H1 (cell line): ENCODE results near the gene CNOT8. TPM values are rescaled to one million over a fixed set of nuclear protein-coding genes. Genes with fewer than 3 reads are reported as not detected.

ENCODE experiments used
- CTCF ChIA-PET: fragments of 300-600 bp; sonication (Branson Sonifier 250); formaldehyde crosslinking; loops from one replicate; lab custom pipeline; 2021; ENCODE audit not compliant: partially characterized antibody; lab: Charles Lee
- POLR2A ChIA-PET: fragments of 300-600 bp; sonication (Branson Sonifier 250); formaldehyde crosslinking; loops from one replicate; lab custom pipeline; 2021; ENCODE audit warnings: inconsistent platforms; ENCODE audit not compliant: partially characterized antibody; lab: Charles Lee
- DNase-seq, 2 experiments: peaks; one replicate each; pipeline versions ENCODE4 v3.0.0 to v3.0.0-alpha.2; 2010 to 2022; ENCODE audit warnings: low spot score in 2 of 2, low read depth in 1 of 2, mixed read lengths in 1 of 2
- FAIRE-seq: peaks from 2 replicates; lab custom pipeline; 2011; peaks lifted over from hg19 to GRCh38; lab: Jason Lieb, UNC
- H2AFZ ChIP-seq: 2 replicates; pipeline ENCODE4 v1.8.1; 2012; ENCODE audit warnings: low read length, inconsistent platforms
- H2AK5ac ChIP-seq: 2 replicates; pipeline ENCODE4 v1.6.1; 2013; ENCODE audit warnings: low read depth, low read length
- H2BK120ac ChIP-seq: replicated peaks from 2 replicates; pipeline ENCODE3; 2013; ENCODE audit warnings: low read depth, low read length, inconsistent platforms
- H2BK12ac ChIP-seq: 2 replicates; pipeline ENCODE4 v1.6.1; 2013; ENCODE audit warnings: low read depth, low read length
- H2BK15ac ChIP-seq: 2 replicates; pipeline ENCODE4 v1.6.1; 2013; ENCODE audit warnings: low read length
- H2BK20ac ChIP-seq: 2 replicates; pipeline ENCODE4 v1.6.1; 2013; ENCODE audit warnings: low read length
- H2BK5ac ChIP-seq: 2 replicates; pipeline ENCODE4 v1.6.1; 2013; ENCODE audit warnings: low read depth, low read length
- H3K14ac ChIP-seq: 2 replicates; pipeline ENCODE4 v1.6.1; 2013; ENCODE audit warnings: inconsistent platforms; ENCODE audit not compliant: insufficient read length
- H3K18ac ChIP-seq: 2 replicates; pipeline ENCODE4 v1.6.1; 2013; ENCODE audit warnings: low read length; ENCODE audit errors: extremely low read depth
- H3K23ac ChIP-seq: 2 replicates; pipeline ENCODE4 v1.6.1; 2013; ENCODE audit warnings: inconsistent platforms; ENCODE audit not compliant: insufficient read length
- H3K23me2 ChIP-seq: 2 replicates; pipeline ENCODE4 v1.6.1; 2013; ENCODE audit warnings: low read depth, low read length
- H3K27ac ChIP-seq: 2 replicates; pipeline ENCODE4 v1.6.1; 2011; ENCODE audit warnings: low read depth, low read length, inconsistent platforms
- H3K27me3 ChIP-seq, 4 experiments: replicated peaks in 1 of 4; 1 replicate in 1 of 4; 2 replicates in 3 of 4; pipeline versions ENCODE4 v1.6.1 to v1.8.1; 2011 to 2013; ENCODE audit warnings: low read length in 3 of 4, mild to moderate bottlenecking in 3 of 4, inconsistent platforms in 2 of 4, mixed read lengths in 2 of 4, moderate library complexity in 1 of 4; ENCODE audit not compliant: control insufficient read depth in 3 of 4, insufficient read depth in 3 of 4; ENCODE audit errors: extremely low read depth in 1 of 4
- H3K36me3 ChIP-seq, 4 experiments: 2 replicates each; pipeline versions ENCODE4 v1.6.1 to v1.8.1; 2011 to 2013; ENCODE audit warnings: mild to moderate bottlenecking in 4 of 4, low read length in 3 of 4, moderate library complexity in 2 of 4, control low read depth in 1 of 4, inconsistent platforms in 1 of 4; ENCODE audit not compliant: insufficient read depth in 4 of 4, control insufficient read depth in 2 of 4
- H3K4ac ChIP-seq: replicated peaks from 2 replicates; pipeline ENCODE3; 2013; ENCODE audit warnings: low read length, low read depth, mixed read lengths, inconsistent platforms; ENCODE audit not compliant: insufficient read length
- H3K4me1 ChIP-seq, 4 experiments: replicated peaks in 1 of 4; 1 replicate in 1 of 4; 2 replicates in 3 of 4; pipeline versions ENCODE4 v1.6.1 to v1.8.1; 2011 to 2013; ENCODE audit warnings: low read length in 3 of 4, inconsistent platforms in 2 of 4, mixed read lengths in 1 of 4; ENCODE audit not compliant: insufficient read depth in 4 of 4, control insufficient read depth in 3 of 4
- H3K4me2 ChIP-seq, 2 experiments: 2 replicates each; pipeline versions ENCODE4 v1.6.1 to v1.8.1; 2011 to 2013; ENCODE audit warnings: low read depth in 2 of 2, low read length in 2 of 2, control low read depth in 1 of 2, inconsistent platforms in 1 of 2, mild to moderate bottlenecking in 1 of 2; ENCODE audit not compliant: insufficient read depth in 1 of 2
- H3K4me3 ChIP-seq, 4 experiments: fragments of 200-600, 300-600 bp in 1 of 4; sonication (generic), shearing (Covaris generic), sonication (Bioruptor Twin) in 1 of 4; 2 replicates each; pipeline versions ENCODE4 v1.5.1 to v1.8.1; 2011 to 2016; ENCODE audit warnings: low read length in 4 of 4, low read depth in 3 of 4, control low read depth in 2 of 4, inconsistent platforms in 2 of 4, mild to moderate bottlenecking in 2 of 4, mixed read lengths in 1 of 4, moderate library complexity in 1 of 4; ENCODE audit not compliant: insufficient read depth in 2 of 4; ENCODE audit errors: extremely low read depth in 1 of 4
- H3K56ac ChIP-seq: replicated peaks from 2 replicates; pipeline ENCODE3; 2013; ENCODE audit warnings: low read depth, mild to moderate bottlenecking, mixed read lengths, low read length, inconsistent platforms; ENCODE audit not compliant: insufficient read length
- H3K79me1 ChIP-seq: 2 replicates; pipeline ENCODE4 v1.6.1; 2013; ENCODE audit warnings: low read depth, low read length, control low read depth
- H3K79me2 ChIP-seq, 2 experiments: 2 replicates each; pipeline versions ENCODE4 v1.6.1 to v1.8.1; 2012 to 2013; ENCODE audit warnings: low read length in 2 of 2, mild to moderate bottlenecking in 2 of 2, inconsistent platforms in 1 of 2; ENCODE audit not compliant: insufficient read depth in 2 of 2, control insufficient read depth in 1 of 2
- H3K9ac ChIP-seq, 4 experiments: replicated peaks in 1 of 4; 1 replicate in 1 of 4; 2 replicates in 3 of 4; pipeline versions ENCODE4 v1.6.1 to v1.8.1; 2011 to 2013; ENCODE audit warnings: low read depth in 3 of 4, low read length in 3 of 4, control low read depth in 2 of 4, mild to moderate bottlenecking in 2 of 4, moderate library complexity in 2 of 4, inconsistent platforms in 1 of 4; ENCODE audit errors: extremely low read depth in 1 of 4
- H3K9me3 ChIP-seq, 2 experiments: 2 replicates each; pipeline versions ENCODE4 v1.6.1 to v1.8.1; 2012 to 2013; ENCODE audit warnings: mild to moderate bottlenecking in 2 of 2, moderate library complexity in 2 of 2, control low read depth in 1 of 2, inconsistent platforms in 1 of 2, low read depth in 1 of 2, low read length in 1 of 2, mixed read lengths in 1 of 2; ENCODE audit not compliant: insufficient read depth in 2 of 2
- H4K20me1 ChIP-seq, 2 experiments: replicated peaks in 1 of 2; 2 replicates each; pipeline versions ENCODE3 to v1.8.1; 2011 to 2013; ENCODE audit warnings: inconsistent platforms in 2 of 2, low read length in 2 of 2, mild to moderate bottlenecking in 1 of 2; ENCODE audit not compliant: insufficient read depth in 2 of 2, control insufficient read depth in 1 of 2
- H4K5ac ChIP-seq: 2 replicates; pipeline ENCODE4 v1.6.1; 2013; ENCODE audit warnings: low read length, low read depth, mixed read lengths, inconsistent platforms; ENCODE audit not compliant: insufficient read length
- H4K8ac ChIP-seq: 2 replicates; pipeline ENCODE4 v1.8.0; 2013; ENCODE audit warnings: mild to moderate bottlenecking, moderate library complexity, low read length, inconsistent platforms; ENCODE audit not compliant: insufficient read depth; ENCODE audit errors: extremely low read depth
- H4K91ac ChIP-seq: replicated peaks from 2 replicates; pipeline ENCODE3; 2013; ENCODE audit warnings: low read length, mixed read lengths, inconsistent platforms; ENCODE audit not compliant: insufficient read length
- MAFK ChIP-seq: IDR thresholded peaks from 2 replicates; pipeline ENCODE4 v1.6.1; 2012; ENCODE audit warnings: low read depth, mild to moderate bottlenecking, improper control_type of control experiment, low read length
- NRF1 ChIP-seq: IDR thresholded peaks from 2 replicates; pipeline ENCODE4 v1.6.1; 2011; ENCODE audit warnings: mild to moderate bottlenecking, low read depth, low read length, improper control_type of control experiment
- WGBS, 2 experiments: shearing (Covaris generic) in 1 of 2; methylation state at CpG; one replicate each; pipeline versions ENCODE4 v1.1.6 to v1.1.7; 2013 to 2015; ENCODE audit warnings: low lambda C conversion rate in 2 of 2, mixed read lengths in 2 of 2, inconsistent platforms in 1 of 2, low coverage in 1 of 2, missing lambda C conversion rate in 1 of 2; ENCODE audit not compliant: insufficient replicate concordance in 2 of 2, insufficient coverage in 1 of 2, insufficient read length in 1 of 2; ENCODE audit errors: extremely low coverage in 1 of 2, missing lambda C conversion rate in 1 of 2; 5-methylcytosine and 5-hydroxymethylcytosine counted together
- polyA plus RNA-seq, 7 experiments: library from polyadenylated mRNA; depleted of rRNA in 3 of 7; stranded (reverse) in 5 of 7; unstranded in 2 of 7; fragments of >200 nt in 5 of 7; fragments of 200-250 nt in 2 of 7; gene quantifications; 1 replicate in 5 of 7; 2 replicates in 1 of 7; 4 replicates in 1 of 7; pipeline versions ENCODE4 v1.2.1 to v1.2.3, GENCODE V29; 2011 to 2013; ENCODE audit warnings: missing spikeins in 2 of 7, mixed read lengths in 2 of 7
- total RNA-seq: library from RNA; stranded (reverse); fragmentation: NEBNext Ultra II Directional; extraction: Animal tissue kit (Norgen Biotek cat#: 25700); gene quantifications from 2 replicates; pipeline ENCODE4 v1.2.1, GENCODE V29; 2021

CNOT8 gene
- total and polyA plus RNA-seq, 2 of the 8 experiments (the other 6 are each of a cell fraction or from before 2014, with no cell fraction given): 36.4 to 62.9 TPM

DNA sequence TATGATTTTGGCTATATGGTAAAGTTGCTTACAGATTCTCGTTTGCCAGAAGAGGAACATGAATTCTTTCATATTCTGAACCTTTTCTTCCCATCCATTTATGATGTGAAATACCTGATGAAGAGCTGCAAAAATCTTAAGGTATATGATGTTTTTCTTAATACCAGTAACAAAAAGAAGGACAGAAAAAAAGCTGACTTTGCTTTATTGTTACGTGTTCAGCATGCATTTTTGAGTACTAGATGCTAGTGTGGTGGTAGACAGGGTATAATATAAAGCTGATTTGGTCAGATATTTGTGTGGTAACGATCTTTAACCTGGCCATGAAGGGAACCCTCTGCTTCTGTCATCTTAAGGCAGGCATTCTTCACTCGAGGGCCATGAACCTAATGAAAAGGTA, 13.3 kb downstream of the CNOT8 start:
- Histone ChIP-seq H3K56ac (no peak overlapping the region), H3K9ac (no peak overlapping the region), H3K4me2 (no peak overlapping the region), H4K91ac (no peak overlapping the region), H3K36me3 (peaks cover 15 to 61% (median 40%) of the 10 kb centered on the region in 4 experiments), H2BK5ac (no peak overlapping the region), H2BK20ac (no peak overlapping the region), H3K79me2 (no peaks in the 10 kb centered on the region), H2BK15ac (no peak overlapping the region), H3K23ac (no peak overlapping the region), H3K27ac (no peak overlapping the region), H3K4me1 (no peaks in the 10 kb centered on the region), H4K5ac (no peak overlapping the region), H3K23me2 (no peaks in the 10 kb centered on the region), H3K79me1 (no peaks in the 10 kb centered on the region; the same call in 1 of the 2 replicates), H3K4me3 (no peak overlapping the region), H2BK120ac (no peak overlapping the region), H2AFZ (no peak overlapping the region), H2BK12ac (no peak overlapping the region), H2AK5ac (no peak overlapping the region), H3K4ac (no peak overlapping the region), H3K14ac (no peak overlapping the region), H3K9me3 (no peaks in the 10 kb centered on the region), H3K18ac (no peak overlapping the region), H4K20me1 (peaks cover 0 to 4% of the 10 kb centered on the region in 2 experiments), H3K27me3 (no peaks in the 10 kb centered on the region; a peak in 1 of 7 replicates), H4K8ac (no peak overlapping the region)
- 94% methylated on average over 4 of the region's 4 CpGs; no CpG with 5 or more reads in 1 of the 2 experiments for WGBS, 2 experiments
- ChIA-PET POLR2A (interaction anchor here (1.9 to 2.1 kb wide), 2 partner anchors 13 kb away, joined by 4 to 7 read pairs; partner anchors contain the start of gene CNOT8), CTCF (interaction anchor here (0.7 to 1.1 kb wide), 4 partner anchors 14 to 313 kb away, joined by 3 to 4 read pairs (median 4); partner anchors contain the start of gene CNOT8)
- FAIRE-seq (no peak), DNase-seq (no peak)
- TF ChIP-seq NRF1: no peak
- TF ChIP-seq MAFK: peak; percentile 50; the same call in 1 of the 2 replicates
